RKO (cell line): ENCODE results near the gene ZNF784.
A peak's percentile ranks its signal among the peaks of the same experiment; 100 is the strongest.

Experiments used
- DNase-seq: peaks from one replicate; pipeline ENCODE4 v3.0.0-alpha.2; 2016; ENCODE audit warnings: low spot score

The ZNF784 gene

GRCh38 chr19:55602104-55603001, 22.0 kb downstream of the ZNF784 start:
- no peak for DNase-seq

DNA sequence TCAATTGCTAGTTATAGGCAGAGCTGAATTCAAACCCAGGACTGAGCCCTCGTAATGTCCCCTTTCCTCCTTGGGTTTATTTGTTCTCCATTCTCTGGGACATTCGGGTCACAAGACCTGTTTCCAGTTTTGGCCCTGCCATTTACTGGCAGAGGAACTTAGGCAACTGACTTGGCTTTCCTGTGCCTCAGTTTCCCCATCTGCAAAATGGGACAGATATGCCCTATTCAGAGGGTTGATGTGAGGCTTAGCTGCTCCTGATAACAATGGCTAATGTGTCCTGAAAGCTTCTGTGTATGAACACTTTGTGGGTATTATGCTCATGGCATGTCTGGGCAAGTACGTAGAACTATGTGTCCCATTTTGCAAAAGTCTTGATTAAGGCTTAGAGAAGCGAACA, 23.3 kb downstream of the ZNF784 start:
- DNase-seq = no peak

DNA sequence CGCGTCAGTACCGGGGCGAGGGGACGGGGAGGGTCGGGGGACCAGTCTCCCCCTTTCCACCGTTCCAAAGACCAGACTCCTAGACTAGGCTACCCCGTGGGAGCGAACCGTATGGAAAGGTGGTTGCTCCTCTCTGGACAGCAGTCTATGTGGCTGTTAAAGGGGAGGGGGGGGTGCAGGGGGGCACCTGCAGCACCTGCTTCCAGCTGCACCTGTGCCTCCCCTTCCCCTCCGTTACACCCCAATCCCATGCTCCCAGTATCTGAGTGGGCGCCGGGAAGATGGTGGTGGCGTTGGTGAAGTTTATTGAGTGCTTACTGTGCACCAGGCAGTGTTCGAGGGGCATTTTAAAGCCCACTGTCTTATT, 23.7 kb downstream of the ZNF784 start:
- DNase-seq = no peak

DNA sequence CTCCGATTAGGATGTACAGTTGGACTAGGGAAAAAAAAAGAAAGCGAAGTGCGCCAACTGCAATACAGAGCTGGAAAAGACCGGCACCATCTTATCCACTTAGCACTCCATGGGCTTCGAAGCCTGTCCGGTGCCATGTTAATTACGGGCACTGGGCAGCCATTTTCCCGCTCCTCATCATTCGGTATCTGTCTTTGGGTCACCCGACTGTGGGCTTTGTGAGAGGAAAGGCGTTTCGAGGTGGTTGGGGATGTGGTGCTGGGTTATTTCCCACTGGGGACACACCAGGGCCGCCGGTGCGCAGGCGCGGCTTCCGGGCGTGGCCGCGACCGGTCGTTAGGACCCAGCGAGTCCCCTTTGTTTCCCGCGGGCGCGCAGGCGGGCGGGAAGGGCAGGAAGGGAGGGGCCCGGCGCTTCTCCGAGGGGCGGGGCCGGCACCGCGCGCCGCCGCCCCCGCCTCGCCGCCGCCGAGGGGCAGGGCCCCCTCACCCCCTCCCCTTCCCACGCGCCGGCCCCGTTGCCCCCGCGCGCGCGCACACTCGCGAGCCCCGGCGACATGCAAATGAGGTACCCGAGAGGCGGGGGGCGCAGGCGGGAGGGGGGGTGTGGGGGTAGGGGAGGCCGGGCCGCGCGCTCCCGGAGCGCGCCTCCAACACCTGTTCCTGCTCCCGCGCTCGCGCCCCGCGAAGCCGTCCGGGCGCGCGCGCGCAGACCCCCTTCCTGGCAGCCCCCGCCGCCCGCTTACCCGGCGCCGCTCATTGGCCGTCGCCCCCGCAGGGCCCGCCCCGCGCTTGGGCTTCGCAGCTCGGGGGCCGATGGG, 24.3 kb downstream of the ZNF784 start, which contains the start of gene ZNF524:
Gene ZNF524, plus strand, starts transcription at position 447 of the 820 bp plus-strand sequence. CDS start 1,825 bp downstream, outside the sequence.
- peak; percentile 85 for DNase-seq

DNA sequence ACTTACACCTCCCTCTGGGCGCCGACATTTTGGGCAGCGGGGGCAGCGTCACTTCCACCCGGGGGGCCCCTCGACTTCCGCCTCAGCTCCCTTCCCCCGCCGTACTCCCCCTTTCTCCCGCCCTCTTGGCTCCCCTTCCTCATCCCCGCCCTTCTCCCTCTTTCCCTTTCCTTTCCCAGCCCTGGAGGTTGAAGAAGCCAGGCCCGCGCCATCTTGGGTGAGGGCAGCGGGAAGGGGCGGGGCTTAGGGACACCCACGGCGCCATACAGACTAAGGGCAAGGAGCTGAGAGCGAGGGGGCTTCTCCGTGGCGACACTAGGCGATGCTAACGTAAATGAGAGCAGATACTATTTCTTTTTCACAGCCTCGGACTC, 24.9 kb downstream of the ZNF784 start, which contains the start of gene FIZ1:
Gene FIZ1, minus strand, starts transcription at position 50 of the 374 bp plus-strand sequence. CDS start 1,652 bp downstream, outside the sequence.
- peak; percentile 95 for DNase-seq

DNA sequence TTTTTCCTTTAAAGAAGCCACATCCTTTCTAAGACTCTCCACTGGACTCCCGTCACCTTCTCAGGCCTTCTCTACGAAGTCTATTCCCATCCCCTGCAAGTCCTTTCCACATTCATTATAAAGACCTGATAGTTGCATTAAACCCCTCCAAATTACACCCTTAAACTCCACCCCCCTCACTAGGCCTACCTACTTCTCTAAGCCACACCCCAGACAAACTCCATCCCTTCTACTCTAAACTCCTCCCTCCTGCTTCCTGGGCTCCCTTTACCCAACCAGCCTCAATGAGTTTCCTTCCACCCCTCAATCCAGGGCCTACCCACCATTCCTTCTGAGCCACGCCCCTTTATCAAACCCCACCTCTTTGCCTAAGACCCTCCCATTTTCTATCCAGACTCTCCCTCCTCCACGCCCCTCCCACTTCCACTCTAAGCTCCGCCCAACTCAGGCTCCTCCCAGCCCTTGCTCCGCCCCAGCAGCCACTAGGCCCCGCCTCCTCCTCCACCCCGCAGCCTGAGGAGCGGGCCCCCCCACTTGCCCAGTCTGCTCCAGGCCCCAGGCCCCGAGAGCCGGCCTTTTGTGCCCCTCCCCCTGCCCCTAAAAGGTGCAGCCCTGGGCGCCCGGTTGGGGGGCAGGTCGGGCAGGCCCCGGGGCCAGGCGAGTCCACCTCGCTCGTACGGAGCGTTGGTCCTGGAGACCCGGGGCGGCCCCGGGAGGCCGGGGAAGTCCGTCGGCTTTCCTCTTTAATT, 25.5 kb downstream of the ZNF784 start:
- DNase-seq = peak; percentile 89

DNA sequence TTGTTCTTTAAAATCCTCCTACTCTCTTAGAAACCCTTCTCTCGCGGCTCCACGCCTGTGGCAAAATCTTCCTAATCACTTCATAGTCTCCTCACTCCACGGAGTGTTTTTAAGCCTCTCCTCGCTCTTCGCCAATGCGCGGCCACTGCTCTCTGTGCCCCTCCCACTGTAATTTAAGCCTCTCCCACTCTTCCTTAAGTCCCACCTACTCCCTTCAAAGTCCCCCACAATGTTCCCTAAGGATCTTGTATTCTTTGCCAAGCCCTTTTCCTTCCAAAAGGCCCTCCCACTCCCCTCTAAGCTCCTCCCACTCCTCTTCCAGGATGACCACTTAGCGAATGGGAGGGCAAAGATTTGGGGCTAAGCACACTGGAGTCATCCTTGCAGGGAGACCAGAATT, 26.3 kb downstream of the ZNF784 start:
- no peak for DNase-seq

DNA sequence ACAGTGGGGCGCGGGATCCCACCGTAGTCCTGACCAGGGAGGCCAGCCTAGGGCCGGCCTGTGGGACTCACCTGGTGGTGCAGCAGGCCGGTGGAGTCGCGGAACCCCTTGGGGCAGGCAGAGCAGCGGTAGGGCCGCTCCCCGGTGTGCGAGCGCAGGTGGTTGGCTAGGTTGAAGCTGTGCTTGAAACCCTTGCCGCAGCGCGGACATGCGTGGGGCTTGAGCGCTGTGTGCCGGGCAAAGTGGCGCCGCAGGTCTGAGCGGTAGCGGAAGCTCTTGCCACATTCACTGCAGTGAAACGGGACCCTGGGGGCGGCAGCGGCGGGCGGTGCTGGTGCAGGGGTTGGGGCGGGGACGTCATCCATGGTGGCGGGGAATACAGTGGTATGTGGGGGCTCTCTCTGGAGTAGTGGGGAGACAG, 26.9 kb downstream of the ZNF784 start:
- no peak for DNase-seq

DNA sequence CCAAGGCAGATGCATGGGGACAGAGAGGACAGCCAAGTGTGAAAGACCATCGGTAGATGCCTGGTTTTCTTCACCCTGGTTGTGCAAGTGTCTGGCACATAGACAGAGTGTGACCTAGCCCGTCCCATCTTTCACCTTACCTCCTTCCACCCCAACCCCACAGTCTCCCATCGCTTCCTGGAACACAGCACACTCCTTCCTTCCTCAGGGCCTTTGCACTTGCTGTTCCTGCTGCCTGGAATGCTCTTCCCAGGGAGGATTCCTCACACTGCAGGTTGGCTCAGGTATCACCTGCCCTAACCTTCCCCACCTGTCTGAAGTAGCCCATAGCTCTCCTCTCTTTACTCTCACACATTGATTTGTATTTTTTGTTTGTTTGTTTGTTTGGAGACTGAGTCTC, 28.1 kb downstream of the ZNF784 start:
- DNase-seq = no peak

GRCh38 chr19:55594996-55595545, 29.3 kb downstream of the ZNF784 start:
- DNase-seq = no peak

GRCh38 chr19:55593096-55593772, 31.1 kb downstream of the ZNF784 start:
- no peak for DNase-seq

GRCh38 chr19:55592391-55593090, 31.8 kb downstream of the ZNF784 start:
- DNase-seq = no peak

- DNase-seq = no peak
These were observed 32.8 kb downstream of the ZNF784 start for GRCh38 chr19:55591555-55591954.

- DNase-seq = no peak
These were observed 33.7 kb downstream of the ZNF784 start for GRCh38 chr19:55590617-55591016.

GRCh38 chr19:55590109-55590508, 34.3 kb downstream of the ZNF784 start:
- DNase-seq = no peak

DNA sequence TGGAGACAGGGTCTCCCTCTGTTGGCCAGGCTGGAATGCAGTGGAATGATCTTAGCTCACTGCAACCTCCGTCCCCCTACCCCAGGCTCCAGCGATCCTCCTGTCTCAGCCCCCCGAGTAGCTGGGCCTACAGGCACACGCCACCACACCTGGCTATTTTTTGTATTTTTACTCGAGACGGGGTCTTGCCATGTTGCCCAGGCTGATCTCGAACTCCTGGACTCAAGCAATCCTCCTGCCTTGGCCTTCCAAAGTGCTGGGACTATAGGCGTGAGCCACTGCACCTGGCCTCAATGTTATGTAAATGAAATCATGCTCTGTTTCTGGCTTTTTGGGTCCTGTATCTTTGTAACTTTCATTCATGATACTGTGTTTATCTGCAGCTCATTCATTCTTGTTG, 35.6 kb downstream of the ZNF784 start:
- no peak for DNase-seq

GRCh38 chr19:55586976-55587668, 37.2 kb downstream of the ZNF784 start:
- peak; percentile 77 for DNase-seq

- no peak for DNase-seq
These were observed 38.6 kb downstream of the ZNF784 start for GRCh38 chr19:55585658-55586339.

- DNase-seq = no peak
These were observed 39.5 kb downstream of the ZNF784 start for GRCh38 chr19:55584871-55585270.
